Mucosa of rectum (tissue), 2 donors: Measurements from ENCODE around the gene OIT3.
"Not testable (repeated sequence)": the region's sequence is repeated elsewhere in the genome, so short reads cannot be mapped to it uniquely, and the experiment has no call there.

Source experiments
- H3K27ac ChIP-seq, 2 donors: one replicate each; pipeline ENCODE4 v1.7.0; 2013; ENCODE audit warnings: inconsistent platforms in 2 of 2, low read depth in 2 of 2, low read length in 2 of 2
- H3K27me3 ChIP-seq, 2 donors: one replicate each; pipeline ENCODE4 v1.7.0; 2013; ENCODE audit warnings: low read length in 2 of 2; ENCODE audit not compliant: control insufficient read depth in 2 of 2, insufficient read depth in 2 of 2
- H3K36me3 ChIP-seq, 2 donors: one replicate each; pipeline ENCODE4 v1.7.0; 2013; ENCODE audit warnings: low read length in 2 of 2; ENCODE audit not compliant: control insufficient read depth in 2 of 2, insufficient read depth in 2 of 2
- H3K4me1 ChIP-seq, 2 donors: one replicate each; pipeline ENCODE4 v1.7.0; 2013; ENCODE audit warnings: low read length in 2 of 2, mild to moderate bottlenecking in 1 of 2; ENCODE audit not compliant: control insufficient read depth in 2 of 2, insufficient read depth in 2 of 2
- H3K4me3 ChIP-seq, 2 donors: one replicate each; pipeline ENCODE4 v1.7.0; 2013; ENCODE audit warnings: low read length in 2 of 2
- H3K9ac ChIP-seq, 2 donors: one replicate each; pipeline ENCODE4 v1.7.0; 2013; ENCODE audit warnings: low read length in 2 of 2, low read depth in 1 of 2, mild to moderate bottlenecking in 1 of 2
- H3K9me3 ChIP-seq, 2 donors: one replicate each; pipeline ENCODE4 v1.7.0; 2013; ENCODE audit warnings: low read length in 2 of 2; ENCODE audit not compliant: control insufficient read depth in 2 of 2
- donor health status: healthy.
- donor health status: Normal muscosa, but diverticular disease.

Gene OIT3

DNA sequence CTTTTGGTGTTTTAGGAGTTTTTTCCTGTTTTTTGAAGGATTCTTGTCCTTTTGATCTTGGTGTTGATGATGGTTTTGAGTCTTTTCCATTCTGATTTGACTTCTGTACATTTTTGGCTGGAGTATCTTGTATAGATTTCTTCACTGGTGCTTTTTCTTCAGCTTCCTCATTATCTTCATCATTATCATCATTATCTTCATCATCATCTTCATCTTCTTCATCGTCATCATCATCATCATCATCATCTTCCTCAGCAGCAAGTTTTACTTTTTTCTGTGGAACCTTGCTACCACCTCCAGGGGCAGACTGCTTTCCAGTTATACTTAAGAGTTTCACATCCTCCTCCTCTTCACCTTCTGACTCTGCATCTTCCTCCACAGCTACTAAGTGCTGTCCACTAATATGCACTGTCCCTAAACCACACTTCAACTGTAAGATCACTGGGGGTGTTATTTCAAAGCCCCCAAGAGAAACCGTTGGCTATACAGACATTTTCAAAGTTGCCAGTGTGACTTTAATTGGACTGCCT, 24.3 kb downstream of the OIT3 start:
- not testable (repeated sequence) for H3K36me3 ChIP-seq, H3K9me3 ChIP-seq, H3K27ac ChIP-seq, H3K27me3 ChIP-seq, H3K9ac ChIP-seq, H3K4me1 ChIP-seq, H3K4me3 ChIP-seq

GRCh38 chr10:72918352-72918751, 24.8 kb downstream of the OIT3 start:
- no peaks in the 10 kb centered on the region for H3K27me3 ChIP-seq
- no peaks in the 10 kb centered on the region for H3K4me1 ChIP-seq
- no peak overlapping the region for H3K4me3 ChIP-seq
- no peak overlapping the region for H3K27ac ChIP-seq
- no peaks in the 10 kb centered on the region for H3K9me3 ChIP-seq
- H3K36me3 ChIP-seq, result no peaks in the 10 kb centered on the region
- H3K9ac ChIP-seq, result no peak overlapping the region

DNA sequence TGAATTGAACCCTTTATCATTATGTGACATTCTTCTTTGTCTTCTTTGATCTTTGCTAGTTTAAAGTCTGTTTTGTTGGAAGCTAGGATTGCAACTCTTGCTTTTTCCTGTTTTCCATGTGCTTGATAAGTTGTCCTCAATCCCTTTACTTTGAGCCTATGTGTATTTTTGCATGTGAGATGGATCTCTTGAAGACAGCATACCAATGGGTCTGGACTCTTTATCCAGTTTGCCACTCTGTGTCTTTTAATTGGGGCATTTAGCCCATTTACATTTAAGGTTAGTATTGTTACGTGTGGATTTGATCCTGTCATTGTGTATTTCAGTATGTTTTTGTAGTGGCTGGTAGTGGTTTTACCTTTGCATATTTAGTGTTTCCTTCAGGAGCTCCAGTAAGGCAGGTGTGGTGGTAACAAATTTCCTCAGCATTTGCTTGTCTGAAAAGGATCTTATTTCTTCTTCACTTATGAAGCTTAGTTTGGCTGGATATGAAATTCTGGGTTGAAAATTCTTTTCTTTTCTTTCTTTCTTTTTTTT, 27.7 kb downstream of the OIT3 start:
- H3K9me3 ChIP-seq, result not testable (repeated sequence)

DNA sequence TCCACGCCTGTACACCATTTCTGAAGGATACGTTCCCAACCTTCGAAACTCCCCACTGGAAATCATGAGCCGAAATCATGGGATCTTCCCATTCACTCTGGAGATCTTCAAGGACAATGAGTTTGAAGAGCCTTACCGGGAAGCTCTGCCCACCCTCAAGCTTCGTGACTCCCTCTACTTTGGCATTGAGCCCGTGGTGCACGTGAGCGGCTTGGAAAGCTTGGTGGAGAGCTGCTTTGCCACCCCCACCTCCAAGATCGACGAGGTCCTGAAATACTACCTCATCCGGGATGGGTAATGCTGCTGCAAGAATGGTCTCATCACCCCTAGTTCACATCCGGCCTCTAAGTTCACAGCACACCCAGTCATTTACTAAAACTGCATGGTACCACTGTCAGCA, 30.8 kb downstream of the OIT3 start:
- Histone ChIP-seq H3K27me3 (no peaks in the 10 kb centered on the region), H3K36me3 (no peaks in the 10 kb centered on the region), H3K27ac (no peak overlapping the region), H3K4me1 (peaks cover 0 to 4% of the 10 kb centered on the region in 2 donors), H3K9ac (no peak overlapping the region), H3K9me3 (no peaks in the 10 kb centered on the region), H3K4me3 (no peak overlapping the region)

More for the DNA sequence above, 27.7 kb downstream of the OIT3 start:
- not testable (repeated sequence) for H3K4me3 ChIP-seq, H3K27ac ChIP-seq, H3K4me1 ChIP-seq, H3K9ac ChIP-seq, H3K27me3 ChIP-seq, H3K36me3 ChIP-seq

- no peak overlapping the region for H3K9ac ChIP-seq
- H3K36me3 ChIP-seq, result no peaks in the 10 kb centered on the region
- no peak overlapping the region for H3K4me3 ChIP-seq
- no peak overlapping the region for H3K27ac ChIP-seq
- H3K27me3 ChIP-seq, result no peaks in the 10 kb centered on the region
- H3K9me3 ChIP-seq, result no peaks in the 10 kb centered on the region
- peaks cover 0 to 4% of the 10 kb centered on the region in 2 donors for H3K4me1 ChIP-seq
Observed at GRCh38 chr10:72925951-72926465, 32.5 kb downstream of the OIT3 start.

- Histone ChIP-seq H3K27ac (no peak overlapping the region), H3K4me1 (peaks cover 0 to 4% of the 10 kb centered on the region in 2 donors), H3K9ac (no peak overlapping the region), H3K9me3 (no peaks in the 10 kb centered on the region), H3K27me3 (no peaks in the 10 kb centered on the region), H3K4me3 (no peak overlapping the region), H3K36me3 (no peaks in the 10 kb centered on the region)
Observed at GRCh38 chr10:72927485-72927884, 33.9 kb downstream of the OIT3 start.

DNA sequence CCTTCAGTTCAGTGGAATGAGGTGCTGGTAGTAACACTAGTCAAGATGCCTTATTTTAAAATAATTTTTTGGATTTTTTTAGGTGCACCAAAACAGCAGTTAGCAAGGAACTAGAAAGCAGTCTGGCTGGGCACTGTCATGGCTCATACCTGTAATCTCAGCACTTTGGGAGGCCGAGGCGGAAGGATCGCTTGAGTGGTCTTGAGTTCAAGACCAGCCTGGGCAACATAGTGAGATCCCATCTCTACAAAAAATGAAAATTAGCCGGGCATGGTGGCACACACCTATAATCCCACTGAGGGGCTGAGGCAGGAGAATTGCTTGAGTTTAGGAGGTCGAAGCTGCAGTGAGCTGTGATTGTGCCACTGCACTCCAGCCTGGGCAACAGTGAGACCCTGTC, 35.3 kb downstream of the OIT3 start:
- Histone ChIP-seq H3K4me3 (no peak overlapping the region), H3K27me3 (no peaks in the 10 kb centered on the region), H3K27ac (no peak overlapping the region), H3K9me3 (no peaks in the 10 kb centered on the region), H3K4me1 (peaks cover 0 to 4% of the 10 kb centered on the region in 2 donors), H3K36me3 (no peaks in the 10 kb centered on the region), H3K9ac (no peak overlapping the region)

GRCh38 chr10:72930276-72930675, 36.7 kb downstream of the OIT3 start:
- Histone ChIP-seq H3K9me3 (no peaks in the 10 kb centered on the region), H3K27ac (no peak overlapping the region), H3K9ac (no peak overlapping the region), H3K4me3 (no peak overlapping the region), H3K4me1 (peaks cover 0 to 4% of the 10 kb centered on the region in 2 donors), H3K36me3 (no peaks in the 10 kb centered on the region), H3K27me3 (no peaks in the 10 kb centered on the region)

- no peak overlapping the region for H3K4me3 ChIP-seq
- no peaks in the 10 kb centered on the region for H3K27me3 ChIP-seq
- no peaks in the 10 kb centered on the region for H3K9me3 ChIP-seq
- no peak overlapping the region for H3K9ac ChIP-seq
- H3K4me1 ChIP-seq, result peaks cover 0 to 3% of the 10 kb centered on the region in 2 donors
- no peak overlapping the region for H3K27ac ChIP-seq
- no peaks in the 10 kb centered on the region for H3K36me3 ChIP-seq
Observed at GRCh38 chr10:72932259-72933015, 38.9 kb downstream of the OIT3 start.

DNA sequence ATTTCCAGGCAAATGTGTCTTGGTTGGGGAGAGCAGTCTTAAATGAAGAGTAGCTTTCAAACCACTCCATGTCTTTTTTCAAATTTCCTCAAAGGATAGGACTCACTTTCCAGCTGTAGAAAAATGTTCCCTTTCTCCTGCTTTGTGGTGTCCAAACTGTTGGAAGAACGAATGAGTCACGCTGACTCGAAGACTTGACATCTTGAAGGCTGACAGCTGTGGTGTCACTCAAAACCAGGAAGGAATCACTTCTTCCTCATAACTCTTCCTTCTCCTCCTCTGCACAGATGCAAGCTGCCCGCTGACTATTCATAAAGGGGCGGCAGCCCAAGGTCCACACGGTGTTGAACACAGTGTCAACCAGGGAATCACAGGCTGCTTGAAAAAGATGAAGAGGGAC, 41.8 kb downstream of the OIT3 start:
- Histone ChIP-seq H3K36me3 (no peaks in the 10 kb centered on the region), H3K9ac (no peak overlapping the region), H3K27ac (no peak overlapping the region), H3K4me3 (no peak overlapping the region), H3K9me3 (no peaks in the 10 kb centered on the region), H3K4me1 (no peaks in the 10 kb centered on the region), H3K27me3 (no peaks in the 10 kb centered on the region)
